DMS79 treated with DMSO at 0.1 percent for 48 hours (cell line): ENCODE data around the gene GNAL.

Experiments used
- DNase-seq: peaks from one replicate; lab custom pipeline; 2025; lab: John Stamatoyannopoulos, UW

Gene GNAL

DNA sequence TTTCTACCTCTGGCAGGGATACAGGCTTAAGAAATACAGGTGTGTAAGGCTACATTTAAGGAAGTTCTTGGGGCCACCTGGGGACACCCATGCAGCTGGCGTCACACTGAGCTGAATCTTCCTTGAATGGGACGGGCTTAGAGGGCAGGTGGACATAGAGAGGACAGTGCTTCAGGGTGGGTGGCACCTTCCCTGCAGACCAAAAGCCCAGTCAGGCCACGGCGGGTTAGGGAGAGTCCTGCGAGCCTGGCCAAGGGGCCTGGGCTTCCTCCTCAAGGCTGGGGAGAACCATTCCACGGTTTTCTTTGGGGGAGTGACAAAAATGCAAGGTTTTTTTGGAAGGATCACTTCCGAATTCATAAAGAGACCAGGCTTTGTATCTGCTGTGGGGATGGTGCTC, 73.4 kb downstream of the GNAL start:
- no peak for DNase-seq

DNA sequence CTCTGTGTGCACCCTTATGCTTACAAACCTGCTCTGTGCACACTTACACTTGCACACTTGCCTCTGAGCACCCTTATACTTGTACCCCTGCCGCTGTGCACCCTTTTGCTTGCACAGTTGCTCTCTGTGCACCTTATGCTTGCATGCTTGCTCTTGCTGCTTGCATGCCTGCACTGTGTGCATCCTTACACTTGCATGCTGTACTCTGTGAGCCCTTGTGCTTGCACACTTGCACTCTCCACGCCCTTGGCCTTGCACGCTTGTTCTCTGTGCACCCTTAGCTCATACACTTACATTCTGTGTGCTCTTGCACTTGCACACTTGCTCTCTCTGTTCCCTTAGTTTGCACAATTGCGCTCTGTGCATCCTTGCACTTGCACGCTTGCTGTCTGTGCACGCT, 78.3 kb downstream of the GNAL start:
- no peak for DNase-seq

DNA sequence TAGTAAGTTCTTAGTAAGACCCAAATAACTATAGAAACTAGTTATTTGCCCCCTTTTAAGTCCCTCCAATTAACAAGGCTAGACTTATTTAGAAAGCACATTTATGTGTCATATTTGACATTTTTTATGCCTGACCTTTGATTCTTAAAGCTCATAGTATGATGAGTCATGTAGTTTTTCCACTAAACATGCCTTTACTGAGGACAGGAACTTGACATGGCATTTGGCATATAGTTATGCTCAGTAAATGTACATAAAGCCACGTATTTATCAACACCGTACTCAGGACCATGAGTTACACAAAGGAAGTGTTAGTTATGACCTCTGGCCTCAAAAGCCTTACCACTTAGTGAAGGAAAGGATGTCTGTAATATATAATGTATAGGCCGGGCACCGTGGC, 78.9 kb downstream of the GNAL start:
- DNase-seq: no peak

DNA sequence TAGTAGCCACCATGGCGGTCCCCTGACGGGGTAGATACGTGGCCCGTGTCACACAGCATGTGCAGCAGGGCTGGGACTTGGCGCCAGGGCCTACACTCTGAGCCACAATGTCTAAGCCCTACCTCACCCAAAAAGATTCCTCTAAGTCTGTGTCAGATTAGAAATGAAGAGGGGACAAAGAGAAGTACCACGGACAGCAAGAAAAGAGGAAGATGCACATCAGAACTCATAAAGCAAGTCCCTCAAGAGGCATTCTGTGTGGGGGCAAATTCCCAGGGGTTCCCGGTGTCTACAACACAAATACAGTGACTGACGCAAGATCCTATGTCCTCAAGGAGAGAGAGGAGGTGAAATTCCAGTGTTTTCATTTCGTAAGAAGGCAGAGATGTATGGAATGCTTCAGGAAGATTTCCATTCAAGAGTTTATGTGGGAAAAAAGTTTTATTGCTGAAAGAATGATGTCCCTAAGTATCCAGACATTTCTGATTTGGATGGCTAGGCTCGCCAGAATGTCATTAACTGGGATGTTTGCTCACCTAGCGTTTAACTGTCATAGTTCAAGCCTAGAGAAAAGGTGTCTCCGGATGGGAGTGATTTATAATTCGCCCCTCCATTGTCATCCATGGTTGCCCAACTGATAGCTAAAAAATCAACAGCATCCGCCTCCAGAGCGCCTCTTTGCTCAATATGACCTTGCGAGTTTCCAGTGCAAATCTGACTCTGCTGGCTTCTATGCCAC, 86.5 kb downstream of the GNAL start:
- DNase-seq: no peak

DNA sequence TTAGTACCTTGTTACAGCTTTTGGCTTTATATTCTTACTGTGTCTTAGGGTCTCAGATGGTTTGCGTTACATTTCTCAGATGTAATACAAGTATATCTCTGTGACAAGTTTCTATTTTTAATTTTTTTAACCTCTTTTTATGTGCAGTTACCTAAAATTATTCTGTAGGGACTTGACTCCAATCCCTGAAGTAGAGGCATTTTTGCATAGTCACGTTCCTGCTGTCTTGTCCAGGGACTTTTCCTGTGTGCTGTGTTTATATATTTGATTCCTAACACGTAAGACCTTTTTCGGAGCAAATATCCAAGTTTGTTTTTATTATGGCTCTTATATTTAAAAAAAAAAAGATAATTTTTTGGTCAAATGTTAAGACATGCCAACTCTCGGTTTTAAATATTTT, 91.0 kb downstream of the GNAL start:
- no peak for DNase-seq

DNA sequence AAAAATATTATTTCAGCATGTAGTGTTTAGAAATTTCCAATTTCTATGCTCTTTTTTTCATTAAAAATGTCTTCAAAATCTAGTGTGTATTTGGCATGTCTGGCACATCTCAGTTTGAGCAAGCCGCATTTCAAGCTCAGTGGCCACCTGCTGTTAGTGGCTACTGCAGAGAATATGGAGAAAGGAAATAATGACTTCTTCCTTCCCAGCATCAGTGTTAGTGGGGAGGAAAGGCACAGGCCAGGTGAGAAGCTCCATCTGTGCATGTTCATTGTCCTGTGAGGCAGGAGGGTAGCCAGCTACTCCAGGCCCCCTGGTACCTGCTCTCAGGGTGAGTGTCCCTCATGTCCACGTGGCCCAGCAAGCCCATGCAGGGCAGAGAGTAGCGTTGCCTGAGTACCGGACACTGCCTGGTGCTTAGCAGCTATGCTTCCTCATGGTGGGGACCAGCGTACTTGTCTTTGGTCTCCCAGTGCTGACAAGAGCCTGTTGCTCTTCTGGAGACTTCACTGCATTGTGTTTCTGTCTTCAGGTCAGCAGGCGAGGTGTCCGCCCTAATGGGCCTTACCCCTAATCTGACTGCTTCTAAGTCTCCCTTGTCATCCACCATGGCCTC, 94.8 kb downstream of the GNAL start:
- no peak for DNase-seq

DNA sequence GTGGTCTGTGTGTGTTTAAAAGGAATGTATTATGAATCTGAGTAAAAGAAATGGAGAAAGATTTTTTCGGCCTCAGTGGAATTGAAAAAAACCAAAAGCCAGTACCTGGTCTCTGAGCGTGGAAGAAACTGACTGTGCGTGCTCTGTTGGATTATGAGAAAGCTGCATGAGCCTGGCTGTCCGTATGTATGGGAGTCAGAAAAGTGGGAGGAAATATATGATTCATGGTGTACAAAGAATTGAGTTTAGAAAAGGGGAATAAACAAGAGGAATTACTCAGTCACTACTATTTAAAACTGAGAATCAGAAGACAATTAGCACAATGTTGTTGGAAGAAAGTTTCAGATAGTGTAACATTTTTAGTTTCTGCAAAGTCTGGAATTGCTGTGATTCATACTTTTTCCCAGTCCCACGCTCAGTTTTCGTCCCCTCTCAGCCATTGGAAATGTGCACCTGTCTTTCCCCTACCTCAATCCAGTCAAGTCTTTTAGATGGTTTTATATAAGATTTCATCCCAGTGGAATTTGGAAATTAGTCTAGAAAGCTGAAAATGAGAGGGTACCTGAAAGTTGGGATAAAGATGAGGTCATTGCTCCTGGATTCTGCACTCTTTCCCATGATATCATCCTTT, 95.7 kb downstream of the GNAL start:
- no peak for DNase-seq

DNA sequence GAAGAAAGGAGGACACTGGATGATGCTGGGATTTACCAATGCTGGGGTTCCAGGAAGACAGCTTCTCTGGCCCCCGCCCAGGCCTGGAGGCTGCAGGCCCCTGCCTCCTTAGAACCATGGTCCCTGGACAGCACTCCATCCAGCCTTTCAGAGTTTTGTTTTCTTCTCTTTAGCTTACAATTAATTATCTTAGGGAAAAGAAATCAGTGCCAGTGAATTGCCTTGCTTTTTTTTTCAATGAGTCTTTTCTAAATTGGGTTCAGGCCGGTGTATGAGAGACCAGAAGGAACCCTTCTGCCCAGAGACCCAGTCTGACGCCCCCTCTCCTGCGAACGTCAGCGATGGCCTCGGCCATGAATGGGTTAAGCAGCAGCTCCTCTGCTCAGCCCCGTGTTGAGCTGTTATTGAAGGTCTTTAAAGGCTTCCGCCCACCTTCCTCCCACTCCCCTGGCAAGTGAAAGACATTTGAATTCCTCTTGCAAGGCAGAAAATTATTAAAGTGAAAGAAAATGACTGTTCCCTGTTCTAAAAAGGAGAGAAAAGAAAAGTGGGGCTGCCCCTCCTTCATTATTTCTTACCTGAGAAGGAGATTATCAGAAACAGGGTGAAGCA, 96.5 kb downstream of the GNAL start:
- DNase-seq: no peak

DNA sequence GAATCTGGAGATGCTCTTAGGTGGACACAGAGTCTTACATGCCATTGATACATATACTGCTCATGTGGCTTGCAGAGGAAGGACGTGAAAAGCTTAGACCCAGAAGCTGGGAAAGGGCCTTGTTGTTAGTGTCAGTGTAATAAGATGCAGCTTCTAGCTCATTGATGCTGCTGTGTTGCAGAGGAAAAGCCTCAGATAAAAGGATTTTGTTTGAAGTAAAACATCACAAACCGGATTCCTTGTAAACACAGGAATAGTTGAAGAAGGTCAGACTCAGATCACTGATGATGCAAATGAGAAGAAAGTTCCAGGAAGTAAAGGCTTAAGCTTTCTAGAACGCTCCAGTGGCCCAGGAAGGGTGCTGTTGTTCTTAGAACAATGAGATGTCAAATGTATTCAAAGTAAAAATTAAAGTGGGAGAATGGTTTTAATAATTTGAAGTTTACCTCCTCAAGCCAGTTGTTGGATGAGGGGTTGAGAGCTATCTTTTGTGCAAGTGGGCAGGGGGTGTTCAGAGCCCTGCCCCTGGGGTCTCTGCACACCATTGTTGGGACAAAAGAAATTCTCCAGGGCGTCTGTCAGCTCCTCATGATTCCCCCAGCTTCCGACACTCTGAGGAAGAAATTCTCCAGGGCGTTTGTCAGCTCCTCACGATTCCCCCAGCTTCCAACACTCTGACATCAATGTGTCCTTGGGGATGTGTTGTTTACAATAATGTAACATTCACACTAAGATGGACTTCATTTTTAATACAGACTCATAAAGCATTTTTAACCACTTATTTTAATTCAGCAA, 100.8 kb downstream of the GNAL start:
- DNase-seq: no peak

DNA sequence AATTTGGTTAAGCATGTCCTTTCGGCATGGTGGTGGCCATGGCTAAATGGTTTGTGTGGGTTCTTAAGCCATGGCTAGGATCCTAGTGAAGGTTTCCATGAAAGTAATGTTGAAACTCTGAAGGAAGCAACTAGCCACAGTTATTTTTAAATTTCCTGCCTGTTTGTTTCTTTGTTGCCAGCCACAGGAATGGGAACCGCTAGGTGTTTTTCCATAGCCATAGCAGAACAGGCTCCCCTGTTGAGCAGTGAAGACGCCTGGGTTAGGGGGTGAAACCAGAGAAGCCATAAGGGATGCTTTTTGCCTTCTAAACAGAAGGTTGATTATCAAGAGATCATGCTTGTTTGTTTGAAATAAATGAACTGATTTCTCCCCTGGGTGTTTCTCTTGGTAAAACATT, 102.1 kb downstream of the GNAL start:
- DNase-seq: no peak

DNA sequence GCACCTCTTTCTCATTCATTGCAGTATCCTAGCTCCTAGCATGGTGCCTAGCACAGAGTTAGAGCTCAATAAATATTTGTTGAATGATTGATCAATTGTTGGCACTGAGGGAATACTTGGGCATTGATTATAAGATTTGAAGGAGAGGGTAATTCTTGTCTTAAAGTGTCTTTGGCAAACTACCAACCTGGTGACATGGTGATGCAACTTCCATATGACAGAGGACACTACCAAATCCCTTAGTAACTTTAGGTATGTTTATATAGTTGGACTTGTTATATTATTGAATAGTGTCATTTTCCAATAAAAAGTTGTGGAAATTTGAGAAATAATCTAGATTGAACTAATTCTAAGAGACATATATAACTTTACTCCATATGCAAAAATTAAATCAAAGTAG, 103.6 kb downstream of the GNAL start:
- DNase-seq: no peak

DNA sequence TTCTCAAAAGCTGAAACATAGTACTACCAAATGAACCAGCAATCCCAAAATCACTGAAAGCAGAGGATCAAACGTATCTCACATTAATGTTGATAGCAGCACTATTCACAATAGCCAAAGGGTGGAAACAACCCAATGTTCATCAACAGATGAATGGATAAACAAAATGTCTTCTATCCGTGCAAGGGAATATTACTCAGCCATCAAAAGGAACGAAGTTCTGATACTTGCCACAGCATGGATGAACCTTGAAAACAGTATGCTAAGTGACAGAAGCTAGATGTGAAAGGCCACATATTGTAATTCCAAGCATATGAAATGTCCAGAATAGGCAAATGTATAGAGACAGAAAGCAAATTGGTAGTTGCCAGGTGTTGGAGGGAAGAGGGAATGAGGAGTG, 105.1 kb downstream of the GNAL start:
- no peak for DNase-seq

DNA sequence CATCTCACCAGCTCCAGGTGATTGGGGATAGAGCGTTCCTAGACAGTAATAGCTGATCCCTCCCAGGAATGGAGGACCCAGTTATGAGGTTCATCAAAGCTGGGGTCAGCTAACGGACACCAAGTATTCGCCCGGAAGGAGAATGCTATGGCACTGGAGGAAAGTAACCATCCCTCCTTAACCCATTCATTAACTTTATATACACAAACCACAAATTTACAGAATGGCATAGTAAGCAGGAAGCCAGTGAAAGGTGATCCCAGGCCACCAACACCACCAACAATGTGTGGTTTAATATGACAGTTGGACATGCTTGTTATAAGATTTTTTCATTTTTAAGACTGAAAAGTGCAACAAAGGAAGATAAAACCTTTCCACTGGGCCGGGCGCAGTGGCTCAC, 106.9 kb downstream of the GNAL start:
- no peak for DNase-seq

DNA sequence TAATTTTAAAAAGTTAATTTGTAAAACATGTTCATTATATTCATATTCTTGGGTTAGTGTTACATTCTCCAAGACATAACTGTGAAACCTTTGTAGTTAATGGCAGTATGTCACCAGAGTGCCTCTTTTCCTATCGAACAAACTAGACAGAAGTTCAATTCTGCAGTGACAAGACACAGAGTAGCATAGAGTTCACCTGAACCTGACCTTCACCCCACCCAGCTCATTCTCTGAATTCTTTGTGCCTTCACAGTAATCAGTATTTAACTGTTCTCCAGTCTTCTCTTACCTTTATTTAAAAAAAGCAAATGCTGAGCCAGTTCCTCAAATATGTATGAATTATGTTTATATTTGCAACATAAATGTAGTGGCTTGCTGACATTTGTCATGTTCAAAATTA, 109.2 kb downstream of the GNAL start:
- DNase-seq: no peak

DNA sequence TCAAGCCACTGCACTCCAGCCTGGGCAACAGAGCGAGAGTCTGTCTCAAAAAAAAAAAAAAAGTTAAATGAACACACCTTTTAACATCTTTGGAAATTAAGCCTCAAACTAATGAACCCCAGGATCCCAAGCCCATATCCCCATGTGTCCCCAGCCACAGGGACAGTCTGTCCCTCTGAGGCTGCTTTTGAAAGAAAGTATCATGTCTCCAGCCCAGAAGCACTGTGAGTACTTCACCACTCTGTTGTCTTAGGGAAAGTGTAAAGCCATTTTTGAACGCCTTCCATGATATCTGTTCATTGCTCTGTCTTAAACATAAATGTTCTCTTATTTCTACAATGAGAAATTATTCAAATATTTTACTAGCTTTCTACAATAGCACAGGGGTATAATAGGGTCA, 110.0 kb downstream of the GNAL start:
- DNase-seq: no peak

DNA sequence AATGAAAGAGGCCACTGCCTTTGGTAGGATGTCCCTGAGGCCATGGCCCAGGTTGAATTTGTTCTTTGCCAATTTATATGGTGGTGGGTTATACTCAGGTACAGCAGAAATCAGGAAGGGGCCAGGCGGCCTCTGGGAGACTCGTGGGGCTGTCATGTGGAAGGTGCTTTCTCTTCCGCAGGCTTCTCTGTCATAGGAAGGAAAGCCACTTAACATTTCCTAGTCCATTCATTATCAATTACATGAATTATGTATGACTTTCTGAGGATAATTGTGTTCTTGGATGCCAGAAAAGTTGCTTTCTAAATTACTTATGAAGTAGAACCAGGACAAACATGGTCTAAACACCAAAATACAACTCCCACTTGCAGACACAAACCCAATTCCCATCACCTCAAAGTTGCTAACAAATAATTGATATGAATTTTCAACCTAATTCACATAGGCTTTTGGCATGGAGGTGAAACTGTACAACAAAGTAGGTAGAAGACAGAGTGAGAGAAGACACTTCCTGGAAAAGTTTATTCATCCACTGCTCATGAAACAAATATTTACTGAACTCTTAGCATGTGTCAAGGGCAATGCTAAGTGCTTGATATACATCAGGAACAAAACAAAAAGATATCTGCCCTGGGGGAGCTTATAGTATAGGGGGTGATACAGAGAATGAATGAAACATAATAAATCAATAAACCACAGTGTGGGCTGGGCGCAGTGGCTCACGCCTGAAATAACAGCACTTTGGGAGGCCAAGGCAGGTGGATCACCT, 111.7 kb downstream of the GNAL start:
- no peak for DNase-seq

DNA sequence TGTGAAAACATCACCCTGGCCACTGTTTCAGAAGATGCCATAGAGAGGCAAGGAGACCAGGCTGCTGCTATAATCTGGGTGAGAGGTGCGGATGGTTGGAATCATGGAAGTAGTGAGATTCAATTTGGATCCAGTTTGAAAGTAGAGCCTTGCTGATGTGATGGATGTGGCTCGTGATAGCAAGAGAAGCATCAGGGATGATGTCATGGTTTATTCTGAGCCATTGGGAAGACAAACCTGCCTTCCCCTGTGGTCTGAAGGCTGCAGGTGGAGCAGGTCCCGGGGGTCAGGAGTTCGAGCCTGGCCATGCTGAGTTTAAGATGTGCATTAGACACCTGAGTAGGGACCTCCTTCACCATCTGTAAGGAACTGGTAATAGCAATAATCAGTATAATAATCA, 112.5 kb downstream of the GNAL start:
- no peak for DNase-seq

DNA sequence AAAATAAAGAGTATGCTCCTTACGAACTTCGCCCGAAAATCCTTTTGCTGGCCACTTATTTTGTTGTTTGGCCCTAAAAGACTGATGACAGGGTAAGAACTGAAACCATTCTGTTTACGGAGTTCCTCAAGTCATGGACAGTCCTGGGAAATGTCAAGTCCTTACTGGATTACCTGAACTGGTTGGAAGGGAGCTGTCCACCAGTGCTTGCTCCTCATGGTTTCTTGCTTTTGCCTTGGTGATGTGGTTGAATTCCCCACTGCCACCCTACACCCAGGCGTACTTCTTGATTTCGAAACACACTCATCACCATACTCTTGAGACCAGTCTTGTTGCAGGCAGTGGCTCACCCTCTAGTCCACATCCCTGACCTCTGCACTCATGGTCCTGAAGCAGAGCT, 113.1 kb downstream of the GNAL start:
- no peak for DNase-seq

DNA sequence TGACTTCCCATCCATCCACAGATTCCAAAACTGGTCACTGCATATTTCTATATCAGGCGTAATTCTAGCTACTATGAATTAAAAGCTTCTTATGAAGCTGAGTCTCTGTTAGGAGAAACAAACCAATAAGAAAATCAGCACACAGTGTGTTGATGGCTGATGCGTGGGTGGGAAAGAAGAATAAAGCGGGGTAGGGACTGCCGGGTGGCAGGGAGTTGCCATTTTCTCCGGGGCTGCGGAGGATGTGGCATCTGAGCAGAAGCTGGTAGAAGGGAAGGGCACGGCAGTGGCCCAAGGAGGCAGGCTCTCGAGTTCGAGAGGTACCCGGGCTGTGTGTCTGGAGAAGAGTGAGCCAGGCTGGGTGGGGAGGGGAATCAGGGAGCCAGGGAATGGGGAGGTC, 113.5 kb downstream of the GNAL start:
- DNase-seq: no peak

DNA sequence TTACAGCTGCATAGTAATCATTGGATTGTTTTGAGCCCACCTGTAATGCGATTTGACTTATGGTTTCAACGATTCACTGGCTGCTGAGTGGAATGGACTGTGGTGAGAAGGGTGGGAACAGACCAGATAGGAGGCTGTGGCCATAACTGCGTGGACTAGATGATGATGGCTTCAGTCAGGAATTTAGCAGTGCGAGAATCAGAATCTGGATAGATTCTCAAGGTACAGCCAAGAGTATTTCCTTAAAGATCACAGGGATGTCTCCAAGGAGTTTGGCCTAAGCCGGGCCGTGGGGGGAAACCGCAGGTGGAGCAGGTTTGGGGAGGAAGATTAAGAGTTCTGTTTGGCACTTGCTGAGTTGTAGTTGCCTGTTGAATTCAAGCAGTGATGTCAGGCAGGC, 118.2 kb downstream of the GNAL start:
- no peak for DNase-seq

DNA sequence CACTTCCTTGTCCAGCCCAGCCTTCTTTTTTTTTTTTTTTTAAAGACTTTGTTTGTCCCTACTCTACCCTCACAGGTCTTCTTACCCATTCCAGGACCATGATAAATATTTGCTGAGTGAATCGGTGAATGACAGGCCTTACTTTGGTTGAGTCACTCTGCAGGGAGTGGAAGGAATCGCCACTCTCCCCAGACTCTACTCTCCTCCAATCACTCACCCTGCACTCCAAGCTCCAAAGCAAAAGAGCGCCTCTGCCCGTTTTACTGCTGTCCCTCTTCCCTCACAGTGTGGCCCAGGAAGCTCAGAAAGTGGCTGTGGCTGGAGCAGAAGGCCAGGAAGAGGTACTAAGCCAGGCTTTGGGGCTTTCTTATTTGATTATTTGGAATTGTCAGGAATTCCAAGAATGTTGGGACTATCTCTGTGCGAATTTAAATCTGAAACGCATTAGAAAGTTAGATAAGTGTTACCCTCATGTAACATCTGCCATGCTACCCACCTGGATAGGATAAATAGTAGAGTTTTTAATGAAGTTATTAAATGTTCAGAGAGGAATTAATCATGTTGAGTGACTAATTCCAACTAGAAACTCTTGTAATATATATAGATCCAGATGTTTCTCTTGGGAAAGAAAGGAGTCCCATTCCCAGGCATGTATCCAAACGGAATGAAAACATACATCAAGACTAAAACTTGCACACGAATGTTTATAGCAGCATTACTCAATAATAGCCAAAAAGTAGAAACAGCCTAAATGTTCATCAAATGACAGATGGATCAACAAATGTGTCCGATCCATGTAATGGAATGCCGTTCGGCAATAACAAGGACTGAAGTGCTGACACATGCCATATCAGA, 119.2 kb downstream of the GNAL start:
- DNase-seq: no peak
